Measurements from ENCODE around the gene EIF1B. TPM values are rescaled to one million over a fixed set of nuclear protein-coding genes. Genes with fewer than 3 reads are reported as not detected.

The EIF1B gene
- total and polyA plus RNA-seq, 2 of the 13 experiments (the other 11 are each of a cell fraction or from before 2014, with no cell fraction given) = 12.7 to 29.1 TPM

DNA sequence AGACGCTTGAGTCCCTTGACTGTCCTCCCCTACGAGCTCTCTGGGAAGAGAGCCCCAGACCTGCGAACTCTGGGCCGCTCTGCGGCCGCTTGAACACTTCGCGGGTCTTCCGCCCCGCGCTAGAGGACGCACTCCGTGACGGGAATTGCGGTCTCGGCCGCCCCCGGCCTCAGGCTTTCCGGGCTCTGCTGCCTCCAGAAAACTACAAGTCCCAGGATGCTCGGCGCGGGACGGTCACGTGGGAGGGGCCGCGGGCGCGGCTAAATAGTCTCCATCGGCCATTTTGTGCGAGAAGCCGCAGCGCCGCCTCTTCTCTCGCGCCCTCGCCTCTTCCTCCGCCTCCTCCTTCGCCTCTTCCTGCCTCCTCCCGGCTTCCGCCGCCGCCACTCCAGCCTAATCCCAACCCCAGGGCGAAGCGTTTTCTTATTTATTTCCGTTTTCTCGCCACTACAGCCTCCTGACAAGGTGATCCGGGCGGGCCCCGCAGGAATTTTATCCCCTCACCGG lies at the start of gene EIF1B (continued):
- TF ChIP-seq, protein P1, sequence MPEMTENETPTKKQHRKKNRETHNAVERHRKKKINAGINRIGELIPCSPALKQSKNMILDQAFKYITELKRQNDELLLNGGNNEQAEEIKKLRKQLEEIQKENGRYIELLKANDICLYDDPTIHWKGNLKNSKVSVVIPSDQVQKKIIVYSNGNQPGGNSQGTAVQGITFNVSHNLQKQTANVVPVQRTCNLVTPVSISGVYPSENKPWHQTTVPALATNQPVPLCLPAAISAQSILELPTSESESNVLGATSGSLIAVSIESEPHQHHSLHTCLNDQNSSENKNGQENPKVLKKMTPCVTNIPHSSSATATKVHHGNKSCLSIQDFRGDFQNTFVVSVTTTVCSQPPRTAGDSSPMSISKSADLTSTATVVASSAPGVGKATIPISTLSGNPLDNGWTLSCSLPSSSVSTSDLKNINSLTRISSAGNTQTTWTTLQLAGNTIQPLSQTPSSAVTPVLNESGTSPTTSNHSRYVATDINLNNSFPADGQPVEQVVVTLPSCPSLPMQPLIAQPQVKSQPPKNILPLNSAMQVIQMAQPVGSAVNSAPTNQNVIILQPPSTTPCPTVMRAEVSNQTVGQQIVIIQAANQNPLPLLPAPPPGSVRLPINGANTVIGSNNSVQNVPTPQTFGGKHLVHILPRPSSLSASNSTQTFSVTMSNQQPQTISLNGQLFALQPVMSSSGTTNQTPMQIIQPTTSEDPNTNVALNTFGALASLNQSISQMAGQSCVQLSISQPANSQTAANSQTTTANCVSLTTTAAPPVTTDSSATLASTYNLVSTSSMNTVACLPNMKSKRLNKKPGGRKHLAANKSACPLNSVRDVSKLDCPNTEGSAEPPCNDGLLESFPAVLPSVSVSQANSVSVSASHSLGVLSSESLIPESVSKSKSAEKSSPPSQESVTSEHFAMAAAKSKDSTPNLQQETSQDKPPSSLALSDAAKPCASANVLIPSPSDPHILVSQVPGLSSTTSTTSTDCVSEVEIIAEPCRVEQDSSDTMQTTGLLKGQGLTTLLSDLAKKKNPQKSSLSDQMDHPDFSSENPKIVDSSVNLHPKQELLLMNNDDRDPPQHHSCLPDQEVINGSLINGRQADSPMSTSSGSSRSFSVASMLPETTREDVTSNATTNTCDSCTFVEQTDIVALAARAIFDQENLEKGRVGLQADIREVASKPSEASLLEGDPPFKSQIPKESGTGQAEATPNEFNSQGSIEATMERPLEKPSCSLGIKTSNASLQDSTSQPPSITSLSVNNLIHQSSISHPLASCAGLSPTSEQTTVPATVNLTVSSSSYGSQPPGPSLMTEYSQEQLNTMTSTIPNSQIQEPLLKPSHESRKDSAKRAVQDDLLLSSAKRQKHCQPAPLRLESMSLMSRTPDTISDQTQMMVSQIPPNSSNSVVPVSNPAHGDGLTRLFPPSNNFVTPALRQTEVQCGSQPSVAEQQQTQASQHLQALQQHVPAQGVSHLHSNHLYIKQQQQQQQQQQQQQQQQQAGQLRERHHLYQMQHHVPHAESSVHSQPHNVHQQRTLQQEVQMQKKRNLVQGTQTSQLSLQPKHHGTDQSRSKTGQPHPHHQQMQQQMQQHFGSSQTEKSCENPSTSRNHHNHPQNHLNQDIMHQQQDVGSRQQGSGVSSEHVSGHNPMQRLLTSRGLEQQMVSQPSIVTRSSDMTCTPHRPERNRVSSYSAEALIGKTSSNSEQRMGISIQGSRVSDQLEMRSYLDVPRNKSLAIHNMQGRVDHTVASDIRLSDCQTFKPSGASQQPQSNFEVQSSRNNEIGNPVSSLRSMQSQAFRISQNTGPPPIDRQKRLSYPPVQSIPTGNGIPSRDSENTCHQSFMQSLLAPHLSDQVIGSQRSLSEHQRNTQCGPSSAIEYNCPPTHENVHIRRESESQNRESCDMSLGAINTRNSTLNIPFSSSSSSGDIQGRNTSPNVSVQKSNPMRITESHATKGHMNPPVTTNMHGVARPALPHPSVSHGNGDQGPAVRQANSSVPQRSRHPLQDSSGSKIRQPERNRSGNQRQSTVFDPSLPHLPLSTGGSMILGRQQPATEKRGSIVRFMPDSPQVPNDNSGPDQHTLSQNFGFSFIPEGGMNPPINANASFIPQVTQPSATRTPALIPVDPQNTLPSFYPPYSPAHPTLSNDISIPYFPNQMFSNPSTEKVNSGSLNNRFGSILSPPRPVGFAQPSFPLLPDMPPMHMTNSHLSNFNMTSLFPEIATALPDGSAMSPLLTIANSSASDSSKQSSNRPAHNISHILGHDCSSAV (CRISPR knock-in tag; IDR thresholded peaks at IDR 0.05; ENCODE audit: borderline replicate concordance) = no peak
- TF ChIP-seq, protein P2, sequence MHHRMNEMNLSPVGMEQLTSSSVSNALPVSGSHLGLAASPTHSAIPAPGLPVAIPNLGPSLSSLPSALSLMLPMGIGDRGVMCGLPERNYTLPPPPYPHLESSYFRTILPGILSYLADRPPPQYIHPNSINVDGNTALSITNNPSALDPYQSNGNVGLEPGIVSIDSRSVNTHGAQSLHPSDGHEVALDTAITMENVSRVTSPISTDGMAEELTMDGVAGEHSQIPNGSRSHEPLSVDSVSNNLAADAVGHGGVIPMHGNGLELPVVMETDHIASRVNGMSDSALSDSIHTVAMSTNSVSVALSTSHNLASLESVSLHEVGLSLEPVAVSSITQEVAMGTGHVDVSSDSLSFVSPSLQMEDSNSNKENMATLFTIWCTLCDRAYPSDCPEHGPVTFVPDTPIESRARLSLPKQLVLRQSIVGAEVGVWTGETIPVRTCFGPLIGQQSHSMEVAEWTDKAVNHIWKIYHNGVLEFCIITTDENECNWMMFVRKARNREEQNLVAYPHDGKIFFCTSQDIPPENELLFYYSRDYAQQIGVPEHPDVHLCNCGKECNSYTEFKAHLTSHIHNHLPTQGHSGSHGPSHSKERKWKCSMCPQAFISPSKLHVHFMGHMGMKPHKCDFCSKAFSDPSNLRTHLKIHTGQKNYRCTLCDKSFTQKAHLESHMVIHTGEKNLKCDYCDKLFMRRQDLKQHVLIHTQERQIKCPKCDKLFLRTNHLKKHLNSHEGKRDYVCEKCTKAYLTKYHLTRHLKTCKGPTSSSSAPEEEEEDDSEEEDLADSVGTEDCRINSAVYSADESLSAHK (CRISPR knock-in tag; IDR thresholded peaks at IDR 0.05; ENCODE audit: borderline replicate concordance) = no peak
- TF ChIP-seq AKAP8 (CRISPR knock-in tag; IDR thresholded peaks at IDR 0.05) = no peak
- peak; percentile 89 for TF ChIP-seq POLR2AphosphoS5 (IDR thresholded peaks at IDR 0.05; ENCODE audit: low read depth, low read length)
- no peak for TF ChIP-seq ZNF225 (CRISPR knock-in tag; IDR thresholded peaks at IDR 0.05)
- no peak for TF ChIP-seq ZNF878 (CRISPR knock-in tag; IDR thresholded peaks at IDR 0.05)
- TF ChIP-seq MEF2D (CRISPR knock-in tag; IDR thresholded peaks at IDR 0.05) = peak; percentile 63; the same call in 1 of the 2 replicates
- no peak for TF ChIP-seq ZFP1 (CRISPR knock-in tag; IDR thresholded peaks at IDR 0.05)
- no peak for TF ChIP-seq GPN1 (CRISPR knock-in tag; IDR thresholded peaks at IDR 0.05; ENCODE audit: borderline replicate concordance)
- no peak; the same call in none of the 2 replicates for TF ChIP-seq ZNF263 (CRISPR knock-in tag; IDR thresholded peaks at IDR 0.05)
- TF ChIP-seq RCOR2 (CRISPR knock-in tag; IDR thresholded peaks at IDR 0.05) = no peak
- no peak for TF ChIP-seq ZNF24 (IDR thresholded peaks at IDR 0.05)
- TF ChIP-seq SAP130 (CRISPR knock-in tag; IDR thresholded peaks at IDR 0.05; ENCODE audit: low read depth) = peak; percentile 77
- TF ChIP-seq SRF (IDR thresholded peaks at IDR 0.05; ENCODE audit: low read depth, low read length) = no peak
- TF ChIP-seq, protein P3, sequence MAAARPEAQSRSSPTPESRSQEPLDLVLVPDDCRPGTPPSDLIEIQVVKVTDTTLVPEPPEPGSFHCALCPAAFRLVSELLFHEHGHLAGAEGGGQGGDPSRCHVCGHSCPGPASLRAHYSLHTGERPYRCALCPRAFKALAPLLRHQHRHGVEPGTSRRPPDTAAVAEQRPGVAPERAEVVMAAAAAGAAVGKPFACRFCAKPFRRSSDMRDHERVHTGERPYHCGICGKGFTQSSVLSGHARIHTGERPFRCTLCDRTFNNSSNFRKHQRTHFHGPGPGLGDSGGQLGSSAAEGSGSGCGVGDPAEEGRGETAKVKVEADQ (CRISPR knock-in tag; IDR thresholded peaks at IDR 0.05; ENCODE audit: borderline replicate concordance) = no peak
- no peak for TF ChIP-seq SOX13 (IDR thresholded peaks at IDR 0.05)
- TF ChIP-seq SOX13 (CRISPR knock-in tag; conservative IDR thresholded peaks at IDR 0.05 in 1 of 2, IDR thresholded peaks at IDR 0.05 in 1 of 2) = peak in 1 of 2 experiments; percentile 44; a peak in 1 of 4 replicates
- no peak for TF ChIP-seq XBP1 (CRISPR knock-in tag; IDR thresholded peaks at IDR 0.05)
- TF ChIP-seq ZNF652 (CRISPR knock-in tag; IDR thresholded peaks at IDR 0.05; ENCODE audit: borderline replicate concordance, low read depth) = no peak
- no peak for TF ChIP-seq ZNF12 (CRISPR knock-in tag; IDR thresholded peaks at IDR 0.05)
- no peak for TF ChIP-seq MBD4 (IDR thresholded peaks at IDR 0.05; ENCODE audit: borderline replicate concordance, low read length)
- no peak for TF ChIP-seq CHD4 (IDR thresholded peaks at IDR 0.05; ENCODE audit: borderline replicate concordance, low read length)

Data from HepG2 (cell line).